ENCODE measurements around the gene EEF1AKMT2. TPM values are rescaled to one million over a fixed set of nuclear protein-coding genes. Genes with fewer than 3 reads are reported as not detected.
"Not testable (repeated sequence)": the region's sequence is repeated elsewhere in the genome, so short reads cannot be mapped to it uniquely, and the experiment has no call there.

EEF1AKMT2 gene
- total RNA-seq, 4 donors from 2014 or later, result 9.5 to 23.3 (median 18.5) TPM

- no peak overlapping the region for H3K4me3 ChIP-seq
- H3K4me1 ChIP-seq, result peaks cover 0 to 27% (median 7%) of the 10 kb centered on the region in 4 donors
- DNase-seq, result no peak
- no peaks in the 10 kb centered on the region for H3K9me3 ChIP-seq
- H3K36me3 ChIP-seq, result no peaks in the 10 kb centered on the region
- TF ChIP-seq POLR2A (IDR thresholded peaks at IDR 0.05) (peak in 1 of 2 donors; percentile 7), CTCF (IDR thresholded peaks at IDR 0.05) (no peak)
- no peaks in the 10 kb centered on the region for H3K27me3 ChIP-seq
- H3K27ac ChIP-seq, result peak overlapping the region in 3 of 4 donors; percentile 58 to 95 (median 92)
Measured at GRCh38 chr10:124746992-124747391, 44.7 kb downstream of the EEF1AKMT2 start.

- H3K4me1 ChIP-seq, result peaks cover 0 to 32% (median 9%) of the 10 kb centered on the region in 4 donors
- not testable (repeated sequence) for DNase-seq, H3K27me3 ChIP-seq, H3K4me3 ChIP-seq, H3K36me3 ChIP-seq, H3K9me3 ChIP-seq
- H3K27ac ChIP-seq, result peak overlapping the region in 3 of 4 donors; percentile 58 to 95 (median 92)
Measured at GRCh38 chr10:124746447-124746846, 45.2 kb downstream of the EEF1AKMT2 start.

- Histone ChIP-seq H3K27me3 (no peaks in the 10 kb centered on the region), H3K27ac (peak overlapping the region in 3 of 4 donors; percentile 73 to 95 (median 92)), H3K9me3 (no peaks in the 10 kb centered on the region), H3K4me1 (peaks cover 0 to 38% (median 12%) of the 10 kb centered on the region in 4 donors), H3K4me3 (no peak overlapping the region), H3K36me3 (no peaks in the 10 kb centered on the region)
- TF ChIP-seq POLR2A (IDR thresholded peaks at IDR 0.05) (no peak), CTCF (IDR thresholded peaks at IDR 0.05) (peak in 5 of 6 experiments; percentile 50 to 87 (median 72))
- DNase-seq, result no peak
Measured at GRCh38 chr10:124745673-124746072, 46.0 kb downstream of the EEF1AKMT2 start.

- Histone ChIP-seq H3K27ac (peak overlapping the region; percentile 73 to 95 (median 92)), H3K4me1 (peaks cover 0 to 42% (median 14%) of the 10 kb centered on the region in 4 donors), H3K36me3 (no peaks in the 10 kb centered on the region), H3K27me3 (no peaks in the 10 kb centered on the region), H3K9me3 (no peaks in the 10 kb centered on the region), H3K4me3 (peak overlapping the region in 1 of 4 donors; percentile 52)
- no peak for TF ChIP-seq POLR2A (IDR thresholded peaks at IDR 0.05)
- TF ChIP-seq CTCF (IDR thresholded peaks at IDR 0.05), result no peak
- no peak for DNase-seq
Measured at GRCh38 chr10:124745252-124745651, 46.4 kb downstream of the EEF1AKMT2 start.

GRCh38 chr10:124744102-124745050 is 47.3 kb downstream of the EEF1AKMT2 start, which contains the start of gene FAM53B:
TSS of gene FAM53B (minus strand) at chr10:124744378. CDS start at chr10:124706713, 37,665 bp downstream.
- no peaks in the 10 kb centered on the region for H3K27me3 ChIP-seq
- no peaks in the 10 kb centered on the region for H3K36me3 ChIP-seq
- TF ChIP-seq CTCF (IDR thresholded peaks at IDR 0.05) (peak in 4 of 6 experiments; percentile 38 to 74 (median 66)), POLR2A (IDR thresholded peaks at IDR 0.05) (peak in 1 of 2 donors; percentile 76)
- peaks cover 0 to 51% (median 20%) of the 10 kb centered on the region in 4 donors for H3K4me1 ChIP-seq
- H3K4me3 ChIP-seq, result peak within 1 kb of the TSS; percentile 70 to 84 (median 80)
- DNase-seq, result peak; percentile 79 to 93 (median 92)
- H3K9me3 ChIP-seq, result no peaks in the 10 kb centered on the region
- H3K27ac ChIP-seq, result peak within 1 kb of the TSS; percentile 86 to 95 (median 92)

All from Peyer's patch (tissue), 4 donors.